Stromal cell of bone marrow (primary cell): Measurements from ENCODE around the gene UBL7.

Experiments used
- DNase-seq: peaks from one replicate; pipeline ENCODE4 v3.0.0-alpha.2; 2012; ENCODE audit warnings: low read depth

Gene UBL7

DNA sequence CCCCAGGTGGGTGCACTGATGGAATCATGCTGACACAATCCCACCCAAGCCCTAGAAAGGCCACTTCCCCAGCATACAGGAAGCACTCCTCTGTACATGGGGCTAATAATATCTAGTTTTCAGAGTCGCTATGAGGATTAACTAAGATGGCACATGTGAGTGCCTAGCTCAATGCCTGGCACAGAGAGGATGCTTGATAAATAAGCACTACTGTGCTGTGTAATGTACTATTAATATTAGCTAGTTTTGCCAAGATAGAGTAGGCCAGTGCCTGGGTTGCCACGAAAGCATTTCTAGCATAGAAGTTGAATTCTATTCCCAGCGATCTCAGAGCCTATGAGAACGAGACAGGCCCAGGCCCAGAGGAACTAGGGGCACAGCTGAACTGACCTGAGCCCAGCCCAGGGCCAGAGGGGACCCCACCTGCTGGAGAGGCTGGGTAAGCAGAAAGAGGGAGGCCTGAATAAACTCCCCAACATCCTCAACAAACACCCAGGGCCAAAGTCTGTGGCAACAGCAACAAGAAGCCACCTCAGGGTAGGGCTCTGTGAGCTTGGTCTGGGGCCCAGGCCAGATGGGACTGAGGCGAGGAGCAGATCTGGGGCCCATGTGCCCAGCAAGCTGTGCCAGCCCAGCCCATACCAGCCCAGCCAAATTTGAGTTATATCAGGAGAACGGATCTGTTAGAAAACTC lies 19.6 kb downstream of the UBL7 start:
- no peak for DNase-seq

DNA sequence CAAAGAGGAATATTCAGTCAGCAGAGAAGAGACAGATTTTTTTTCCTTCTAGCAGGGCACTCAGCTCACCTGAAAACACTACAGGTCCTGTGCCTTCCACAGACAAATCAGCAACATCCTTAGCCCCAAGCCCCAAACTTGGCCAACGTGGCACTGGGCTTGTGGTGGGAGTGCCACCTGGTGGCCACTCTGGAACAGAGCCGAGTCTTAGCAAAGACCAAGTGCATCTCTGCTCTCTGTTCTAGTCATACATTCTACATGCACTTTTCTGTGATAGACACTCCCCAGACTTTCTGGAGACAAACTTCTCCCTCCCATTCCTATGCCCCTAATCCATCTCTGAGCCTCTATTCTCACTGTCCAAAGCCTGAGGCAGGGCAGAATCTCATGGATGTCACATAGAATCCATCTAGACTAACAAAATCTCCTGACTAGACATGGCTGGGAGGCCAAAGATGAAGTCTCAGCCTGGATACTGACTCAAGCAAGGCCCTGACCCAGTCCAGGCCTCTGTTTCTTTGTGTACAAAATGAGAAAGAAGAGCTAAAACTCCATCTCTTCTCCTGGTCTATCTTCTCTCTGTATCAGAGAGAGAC lies 22.1 kb downstream of the UBL7 start:
- peak; percentile 55 for DNase-seq

DNA sequence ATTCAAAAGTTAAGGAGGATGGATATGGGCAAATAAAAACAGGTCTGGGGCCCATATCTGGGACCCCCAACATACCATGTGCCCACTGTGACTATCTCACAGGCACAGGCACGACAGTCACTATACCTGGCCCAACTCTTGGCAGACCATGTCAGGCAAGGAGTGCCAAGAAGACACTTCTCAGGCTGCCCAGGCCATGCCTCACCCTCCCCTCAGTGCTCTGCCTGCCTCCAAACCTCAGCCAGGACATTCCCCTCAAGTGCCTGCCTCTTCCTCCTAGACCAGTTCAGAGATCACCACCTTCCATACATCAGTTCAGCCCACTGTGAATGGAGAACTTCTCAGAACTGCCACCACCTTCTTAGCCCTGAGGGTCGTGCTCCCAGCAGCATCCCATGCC lies 22.8 kb downstream of the UBL7 start:
- DNase-seq, result no peak

DNA sequence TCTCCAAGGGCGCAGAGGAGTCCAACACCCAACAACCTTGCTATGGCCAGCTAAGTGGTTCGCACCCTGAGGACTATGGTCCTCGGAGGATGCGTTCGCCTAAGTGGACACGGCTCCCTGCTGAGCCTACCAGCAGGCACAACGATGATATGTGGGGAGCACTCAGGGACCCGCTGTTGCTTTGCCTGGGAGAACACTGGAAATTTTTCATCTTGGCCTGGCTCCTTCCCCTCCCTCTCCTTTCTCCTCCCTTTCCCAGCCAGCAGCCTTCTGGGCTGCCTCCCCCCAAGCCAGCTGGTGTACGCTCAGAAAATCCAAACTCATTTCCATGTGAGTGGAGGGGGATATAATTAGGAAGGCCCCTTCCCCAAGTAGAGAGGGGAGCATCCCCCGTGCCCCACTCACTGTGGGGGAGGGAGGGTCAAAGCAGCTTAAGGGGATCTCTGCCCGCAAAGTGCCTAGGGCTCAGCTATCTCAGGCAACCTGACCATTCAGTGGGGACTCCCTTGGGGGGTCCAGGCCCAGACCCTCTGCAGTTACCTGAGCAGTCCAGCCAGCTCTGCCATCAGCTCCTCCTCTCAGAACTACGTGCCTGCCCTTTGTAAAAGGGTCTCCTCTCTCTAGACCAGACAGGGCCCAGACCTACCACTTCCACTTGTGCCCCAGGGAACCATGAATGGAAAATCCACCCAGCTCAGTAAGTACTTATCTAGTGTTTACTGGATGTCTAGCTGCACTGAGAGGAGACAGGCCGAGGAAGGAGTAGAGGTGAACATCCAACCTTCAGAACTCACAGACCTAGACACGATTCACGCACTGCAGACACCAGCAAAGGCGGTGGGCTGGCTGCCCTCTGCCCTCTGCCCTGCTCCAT lies 26.5 kb downstream of the UBL7 start:
- DNase-seq, result no peak

DNA sequence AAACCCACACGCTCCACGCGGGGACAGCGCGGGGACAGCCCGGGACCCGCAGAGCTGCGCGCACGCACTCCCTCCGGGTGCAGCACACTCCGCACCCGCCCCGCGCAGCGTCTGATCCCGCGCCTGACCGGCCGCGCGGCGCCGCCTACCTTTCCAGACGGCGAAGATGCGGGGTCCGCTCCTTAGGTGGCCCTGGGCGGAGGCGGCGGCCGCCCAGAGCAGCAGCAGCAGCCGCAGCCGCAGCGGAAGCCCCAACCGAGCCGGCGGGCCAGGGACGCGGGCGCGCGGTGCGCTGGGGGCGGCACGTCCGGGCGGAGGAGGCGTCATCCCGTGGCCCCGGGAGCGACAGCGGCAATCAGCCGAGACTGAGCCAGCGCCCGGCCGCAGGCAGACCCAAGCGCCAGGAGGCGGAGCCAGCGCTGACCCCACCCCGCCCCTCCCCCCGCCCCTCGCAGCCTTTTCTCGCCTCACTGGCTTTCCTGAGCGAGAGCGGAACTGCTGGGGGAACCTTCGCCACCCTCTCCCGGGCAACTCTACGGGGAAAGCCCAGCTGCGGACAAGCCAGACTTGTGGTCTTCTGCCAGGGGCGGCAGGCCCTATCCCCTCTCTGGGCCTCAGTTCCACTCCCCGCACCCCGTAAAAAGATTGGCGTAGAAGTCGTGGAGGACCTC lies 27.2 kb downstream of the UBL7 start, which contains the start of gene SEMA7A:
Gene SEMA7A, minus strand, starts transcription at position 367 of the 671 bp plus-strand sequence. Its CDS starts 40 bp downstream, at position 327.
- peak; percentile 58 for DNase-seq

DNA sequence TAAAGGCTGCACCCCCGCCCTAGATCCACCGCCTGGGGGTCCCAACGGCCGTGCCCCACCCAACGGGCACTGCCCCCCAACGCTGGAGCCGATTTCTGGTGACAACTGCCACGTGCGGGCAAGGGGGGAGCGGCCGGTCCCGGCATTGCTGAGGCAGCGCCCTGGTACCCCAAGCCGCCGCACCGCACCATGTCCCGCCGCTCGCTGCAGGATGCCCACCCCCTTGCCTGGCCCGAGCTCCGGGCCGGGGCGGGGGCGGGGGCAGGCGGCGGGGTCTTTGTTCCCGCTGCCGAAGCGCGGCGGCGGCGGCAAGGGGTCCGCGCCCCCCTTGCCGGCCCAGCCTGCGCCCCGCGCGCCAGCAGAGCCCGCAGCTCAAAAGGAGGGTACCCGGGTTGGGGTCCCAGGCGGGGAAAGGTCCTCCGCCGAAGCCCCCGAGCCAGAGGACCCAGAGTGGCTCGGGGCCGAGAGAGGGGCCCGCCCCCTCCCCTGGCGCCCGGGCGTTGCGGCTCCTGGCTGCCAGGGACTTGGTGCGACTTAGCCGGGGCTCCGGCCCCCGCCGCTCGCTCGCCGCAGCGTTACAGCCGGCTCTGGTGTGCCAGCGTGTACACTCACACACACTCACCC lies 27.9 kb downstream of the UBL7 start:
- DNase-seq, result no peak

DNA sequence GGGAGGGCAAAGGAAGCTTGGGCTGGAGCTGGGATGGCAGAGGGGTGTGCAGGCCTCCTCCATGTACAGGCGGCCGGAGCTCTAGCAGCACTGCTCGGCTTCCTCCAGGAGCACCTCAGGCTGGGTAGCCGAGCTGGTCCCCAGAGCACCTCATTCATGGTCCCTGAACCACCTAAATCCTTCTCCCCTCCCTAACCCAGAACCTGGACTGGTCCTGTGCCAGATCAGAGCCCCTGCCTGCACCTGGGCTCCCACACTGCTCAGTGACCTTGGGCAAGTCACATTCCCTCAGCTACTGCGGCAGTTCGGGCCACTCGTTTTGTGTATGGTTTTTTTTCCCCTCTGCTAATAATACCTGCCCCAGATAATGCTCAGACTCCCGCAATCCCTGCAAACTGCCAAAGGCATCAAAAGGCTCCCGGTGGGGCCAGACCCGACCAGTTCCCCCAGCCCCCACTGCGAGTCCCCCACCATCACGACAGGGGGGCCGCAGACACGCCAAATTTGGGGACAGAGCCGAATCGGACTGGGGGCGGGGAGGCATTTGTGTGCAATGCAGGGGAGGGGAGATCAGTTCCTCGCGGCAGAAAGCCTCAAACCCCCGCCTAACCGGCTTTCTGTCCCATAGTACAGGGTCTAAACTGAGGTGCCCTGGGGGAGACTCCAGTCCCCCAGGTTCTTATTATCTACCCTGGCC lies 28.5 kb downstream of the UBL7 start:
- no peak for DNase-seq

DNA sequence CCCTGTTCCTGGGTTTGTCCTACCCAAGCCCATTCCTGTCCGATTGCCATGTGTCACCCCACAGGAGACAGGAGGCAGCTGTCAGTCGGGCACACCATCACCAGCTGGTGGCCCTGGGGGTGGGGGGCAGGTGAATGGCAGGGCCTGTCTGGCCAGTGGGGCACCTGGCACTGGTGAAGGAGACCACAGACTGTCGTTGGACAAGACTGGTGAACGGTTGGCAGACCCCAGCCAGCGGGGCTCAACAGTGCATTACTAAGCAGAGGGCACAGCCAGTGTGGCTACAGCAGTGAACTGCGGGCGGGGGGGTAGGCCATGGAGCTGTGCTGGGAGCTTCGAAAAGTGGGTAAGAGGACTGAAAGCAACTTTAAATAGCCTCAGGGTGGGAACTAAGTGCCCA lies 29.3 kb downstream of the UBL7 start:
- DNase-seq, result no peak

DNA sequence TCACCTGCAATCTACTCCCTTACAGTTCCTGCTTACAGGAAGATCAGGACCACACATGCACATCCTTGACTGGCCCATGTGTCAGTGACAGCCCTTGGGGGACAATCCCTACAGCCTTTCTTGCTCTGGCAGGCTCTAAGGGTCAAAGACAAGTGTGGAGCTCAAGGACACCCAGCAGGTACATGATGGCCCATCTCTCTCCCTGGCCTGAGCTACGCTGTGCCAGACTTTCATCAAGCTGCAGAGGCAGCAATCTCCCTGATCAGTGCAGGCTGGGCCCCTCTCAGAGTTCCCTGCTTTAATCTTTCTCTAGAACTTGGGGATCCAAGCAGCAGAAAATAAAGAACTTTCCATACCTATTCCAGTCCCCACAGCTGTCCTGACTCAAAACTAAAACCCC lies 29.8 kb downstream of the UBL7 start:
- no peak for DNase-seq

DNA sequence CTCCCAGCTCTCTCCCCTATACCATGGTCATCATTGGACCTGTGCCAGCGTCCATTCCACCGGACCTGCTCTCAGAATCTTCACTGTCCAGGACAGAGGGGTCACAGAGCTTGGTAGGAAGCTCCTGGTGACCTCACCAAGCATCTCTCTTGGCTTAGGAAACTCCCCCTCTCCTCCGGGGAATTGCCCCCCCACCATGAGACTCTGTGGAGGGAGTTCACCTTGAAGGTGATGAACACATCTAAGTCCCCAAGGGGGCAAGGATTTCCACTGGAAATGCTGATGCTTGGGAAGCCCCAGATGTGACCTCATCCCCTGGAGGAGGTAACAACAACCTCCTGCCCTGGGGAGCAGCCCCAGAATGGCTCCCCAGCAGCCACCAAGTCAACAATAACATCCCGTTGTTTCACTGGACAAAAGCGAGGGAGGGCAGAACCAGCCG lies 30.4 kb downstream of the UBL7 start:
- DNase-seq, result no peak

DNA sequence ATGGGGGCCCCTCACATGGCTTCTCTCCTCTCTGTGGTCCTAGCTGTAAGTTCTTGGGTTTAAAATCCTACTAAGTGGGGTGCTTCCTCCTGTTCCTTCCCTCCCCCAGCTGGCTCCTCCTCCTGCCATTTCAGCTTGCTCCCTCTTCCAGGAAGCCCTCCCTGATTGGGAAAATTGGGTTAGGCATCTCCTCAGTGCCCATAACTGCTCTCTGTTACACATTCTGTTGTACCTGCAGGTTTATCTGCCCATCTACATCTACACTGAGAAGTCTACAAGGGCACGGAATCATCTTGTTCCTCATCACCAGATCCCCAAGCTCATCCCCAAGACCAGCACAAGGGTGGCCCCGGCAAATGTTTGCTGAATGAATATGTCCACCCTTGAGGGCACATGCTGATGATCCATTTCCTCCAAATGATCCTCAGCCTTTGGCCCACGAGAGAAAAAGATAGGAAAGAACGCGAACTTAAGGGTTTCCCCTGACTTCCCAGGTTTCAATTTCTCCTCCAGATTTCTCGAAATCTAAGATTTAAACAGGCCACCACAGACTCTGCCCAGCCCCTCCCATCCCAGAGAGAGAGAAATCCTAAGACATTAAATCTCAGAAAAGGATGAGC lies 31.1 kb downstream of the UBL7 start:
- no peak for DNase-seq

DNA sequence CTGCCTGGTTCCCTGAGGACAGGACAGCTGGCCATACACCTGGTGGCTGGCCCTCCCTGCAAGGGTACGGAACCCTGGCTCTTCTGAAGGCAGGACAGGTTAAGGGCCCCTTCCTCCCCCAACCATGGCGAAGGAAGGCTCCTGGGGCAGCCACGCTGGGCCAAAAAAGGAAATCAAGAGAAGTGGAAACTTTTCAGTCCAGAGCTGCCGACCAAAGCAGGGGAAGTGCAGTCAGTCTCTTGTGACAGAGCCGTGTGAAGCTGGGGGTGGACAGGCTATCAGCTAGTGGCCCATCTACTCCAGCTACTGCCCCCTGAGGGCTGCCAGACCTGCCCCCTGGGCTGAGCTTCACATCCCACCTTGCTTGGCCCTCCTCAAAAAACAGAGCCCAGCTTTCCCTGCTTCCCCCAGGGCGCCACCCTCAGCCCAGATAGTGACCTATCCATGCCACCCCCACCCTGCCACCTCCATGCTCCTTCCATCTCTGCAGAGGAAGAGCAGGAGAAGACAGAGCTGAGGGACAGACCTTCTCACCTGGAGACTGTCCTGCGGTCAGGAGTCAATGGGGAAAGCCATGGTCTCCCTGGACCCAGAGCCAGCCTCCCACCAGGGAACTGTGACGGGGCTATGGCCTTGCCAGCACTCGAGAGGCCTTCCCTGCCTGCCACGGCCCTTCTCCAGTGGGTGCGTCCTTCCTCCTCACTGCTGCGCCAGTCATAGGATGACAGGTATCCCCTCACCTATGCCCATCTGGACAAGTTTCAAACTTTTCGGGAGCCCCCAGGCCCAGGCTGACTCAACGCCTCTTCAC lies 31.8 kb downstream of the UBL7 start:
- DNase-seq, result no peak

DNA sequence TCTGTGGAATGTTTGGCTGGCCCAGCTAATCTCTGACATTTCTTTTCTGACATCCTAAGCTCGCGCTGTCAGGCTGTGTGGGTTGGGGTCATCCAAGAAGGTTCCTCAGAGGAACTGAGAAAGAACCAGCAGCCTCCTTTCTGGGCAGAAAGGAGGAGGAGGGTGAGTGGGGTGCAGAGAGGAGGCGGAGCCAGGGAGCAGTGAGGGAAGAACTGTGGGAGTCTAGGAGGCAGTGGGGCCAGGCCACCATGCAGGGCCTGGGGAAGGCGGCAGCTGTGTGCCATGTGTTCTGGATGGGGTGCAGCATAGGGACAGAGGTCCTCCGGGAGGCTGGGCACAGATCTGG lies 32.5 kb downstream of the UBL7 start:
- no peak for DNase-seq

DNA sequence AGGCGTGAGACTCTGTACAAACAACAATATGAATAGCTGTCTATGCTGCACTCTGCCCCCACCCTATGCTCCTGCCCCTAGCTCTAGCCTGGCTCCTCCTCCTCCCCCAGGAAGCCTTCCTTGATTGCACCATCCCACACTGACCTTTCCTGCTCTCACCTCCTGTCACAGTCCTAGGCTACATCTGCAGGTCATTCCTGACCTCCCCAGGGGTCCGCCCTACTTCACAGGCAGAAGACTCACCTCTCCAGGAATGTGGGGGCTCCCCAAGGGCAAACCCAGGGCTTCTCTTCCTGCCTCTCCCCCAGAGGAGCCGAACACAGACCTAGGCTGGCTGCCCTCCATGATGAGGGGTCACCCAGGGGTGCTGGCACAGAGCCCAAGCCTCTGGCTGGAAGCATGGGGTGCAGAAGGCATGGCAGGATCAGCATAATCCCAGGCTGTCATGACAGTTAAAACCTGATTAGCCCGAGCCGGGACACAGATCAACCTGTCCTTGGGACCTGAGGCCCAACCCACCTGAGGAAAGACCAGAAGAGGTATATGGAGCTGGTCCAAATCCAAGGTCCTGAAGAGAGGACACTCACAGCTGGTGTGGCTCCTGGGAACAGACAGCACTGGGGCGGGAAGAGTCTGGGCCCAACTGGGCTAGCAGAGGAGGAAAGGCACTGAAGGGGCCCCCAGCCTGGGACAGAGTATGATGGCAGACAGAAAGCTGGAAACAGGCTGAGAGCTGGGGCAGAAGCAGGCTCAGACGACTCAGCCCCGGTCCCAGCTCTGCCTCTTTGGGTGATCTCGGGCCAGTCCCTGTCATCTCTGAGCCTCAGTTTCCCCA lies 33.1 kb downstream of the UBL7 start:
- DNase-seq, result no peak

DNA sequence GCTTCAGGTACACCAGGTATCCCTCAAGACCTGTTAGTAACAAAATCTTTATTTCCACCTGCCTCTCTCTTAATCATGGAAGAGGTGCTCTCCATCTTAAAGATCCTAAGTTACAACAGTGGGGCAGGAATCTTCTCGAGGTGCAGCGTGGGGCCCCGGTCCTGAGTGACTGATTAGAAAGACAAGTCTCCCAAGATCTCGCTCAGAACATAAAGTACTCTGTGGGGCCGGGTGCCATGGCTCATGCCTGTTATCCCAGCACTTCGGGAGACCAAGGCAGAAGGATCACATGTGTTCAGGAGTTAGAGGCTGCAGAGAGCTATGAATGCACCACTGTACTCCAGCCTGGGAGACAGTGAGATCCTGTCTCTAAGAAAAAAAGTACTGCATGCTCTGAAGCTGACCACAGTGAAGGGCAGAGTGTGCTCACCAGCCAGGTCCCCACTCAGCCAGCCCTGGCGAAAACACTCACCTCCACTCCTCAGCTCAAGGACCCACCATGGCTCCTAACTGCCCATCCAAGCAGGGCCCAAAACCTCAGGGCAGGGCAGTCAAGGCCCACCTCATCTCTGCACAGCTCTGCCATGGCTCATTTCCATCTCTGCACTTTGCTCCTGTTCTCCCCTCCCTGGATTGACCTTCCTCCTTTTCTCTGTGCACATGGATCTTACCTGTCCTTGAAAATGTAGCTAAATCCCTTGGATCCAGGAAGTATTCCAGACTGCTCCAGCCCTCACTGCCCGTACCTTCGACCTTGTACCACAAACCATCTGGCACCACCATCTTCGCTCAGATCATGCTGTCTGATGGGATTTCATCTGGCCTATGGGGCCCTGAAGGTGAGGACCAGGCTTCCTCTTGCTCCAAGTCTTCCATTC lies 34.3 kb downstream of the UBL7 start:
- no peak for DNase-seq

DNA sequence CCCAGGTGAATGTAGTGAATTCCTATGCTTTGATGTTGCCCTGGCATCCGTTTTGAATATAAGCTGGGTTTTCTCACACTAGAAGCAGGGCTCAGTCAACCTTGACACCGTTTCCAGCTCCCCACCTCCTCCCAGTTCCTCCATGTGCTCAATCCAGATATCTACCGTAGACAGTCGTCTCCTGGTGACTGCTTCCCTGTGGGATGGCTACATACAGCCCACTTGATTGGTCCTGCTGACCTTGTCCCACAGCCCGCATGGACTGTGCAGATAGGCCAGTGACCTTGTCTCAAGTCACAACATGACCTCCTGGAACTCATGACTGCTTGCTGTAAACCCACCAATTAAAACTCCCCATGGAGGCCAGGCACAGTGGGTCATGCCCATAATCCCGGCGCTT lies 35.3 kb downstream of the UBL7 start:
- no peak for DNase-seq

DNA sequence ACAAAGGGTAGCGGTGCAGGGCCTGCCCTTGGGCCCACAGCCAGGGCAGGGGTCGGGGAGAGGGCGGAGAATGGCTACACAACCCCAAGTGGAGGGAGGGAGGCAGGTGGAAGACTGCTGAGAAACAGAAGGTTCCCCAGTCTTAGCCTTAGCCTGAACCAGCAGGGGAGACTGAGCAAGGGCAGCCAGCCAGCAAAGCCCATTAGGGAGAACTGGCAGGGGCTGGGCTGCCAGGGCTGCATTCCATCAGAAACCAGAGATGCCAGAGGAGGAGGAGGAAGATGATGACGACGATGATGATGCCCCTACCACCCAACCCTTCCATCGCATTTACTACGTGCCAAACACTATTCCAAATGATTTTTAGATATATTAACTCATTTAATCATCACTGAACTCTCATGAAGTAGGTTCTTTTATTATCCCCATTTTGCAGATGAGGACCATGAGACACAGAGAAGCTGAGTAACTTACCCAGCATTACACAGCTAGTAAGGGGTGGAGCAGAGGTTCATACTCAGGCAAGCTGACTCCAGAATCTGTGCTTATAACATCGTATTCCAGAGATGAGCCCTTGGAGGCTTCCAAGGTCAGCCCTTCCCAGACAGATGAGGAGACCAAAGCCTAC lies 35.9 kb downstream of the UBL7 start:
- DNase-seq, result no peak
